ENCODE results near the gene CHD5.

The CHD5 gene

DNA sequence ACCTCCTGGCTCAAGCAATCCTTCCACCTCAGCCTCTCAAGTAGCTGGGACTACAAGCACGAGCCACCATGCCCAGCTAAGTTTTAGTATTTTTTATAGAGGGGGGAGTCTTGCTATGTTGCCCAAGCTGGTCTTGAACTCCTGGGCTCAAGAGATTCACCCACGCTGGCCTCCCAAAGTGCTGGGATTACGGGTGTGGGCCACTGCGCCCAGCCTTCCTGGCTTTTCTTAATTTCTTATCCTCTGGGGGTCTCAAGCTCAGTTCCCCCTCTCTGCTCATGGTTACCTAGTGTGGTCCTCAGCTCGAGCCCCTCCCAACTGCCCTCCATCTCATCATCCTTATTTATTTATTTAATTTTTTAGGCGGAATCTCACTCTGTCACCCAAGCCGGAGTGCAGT, 22.1 kb upstream of the CHD5 start:
- DNase-seq (ENCODE audit: low read depth in 2 of 2, low spot score in 1 of 2): no peak

GRCh38 chr1:6200188-6200809, 20.2 kb upstream of the CHD5 start:
- no peak for DNase-seq (ENCODE audit: low read depth in 2 of 2, low spot score in 1 of 2)

DNA sequence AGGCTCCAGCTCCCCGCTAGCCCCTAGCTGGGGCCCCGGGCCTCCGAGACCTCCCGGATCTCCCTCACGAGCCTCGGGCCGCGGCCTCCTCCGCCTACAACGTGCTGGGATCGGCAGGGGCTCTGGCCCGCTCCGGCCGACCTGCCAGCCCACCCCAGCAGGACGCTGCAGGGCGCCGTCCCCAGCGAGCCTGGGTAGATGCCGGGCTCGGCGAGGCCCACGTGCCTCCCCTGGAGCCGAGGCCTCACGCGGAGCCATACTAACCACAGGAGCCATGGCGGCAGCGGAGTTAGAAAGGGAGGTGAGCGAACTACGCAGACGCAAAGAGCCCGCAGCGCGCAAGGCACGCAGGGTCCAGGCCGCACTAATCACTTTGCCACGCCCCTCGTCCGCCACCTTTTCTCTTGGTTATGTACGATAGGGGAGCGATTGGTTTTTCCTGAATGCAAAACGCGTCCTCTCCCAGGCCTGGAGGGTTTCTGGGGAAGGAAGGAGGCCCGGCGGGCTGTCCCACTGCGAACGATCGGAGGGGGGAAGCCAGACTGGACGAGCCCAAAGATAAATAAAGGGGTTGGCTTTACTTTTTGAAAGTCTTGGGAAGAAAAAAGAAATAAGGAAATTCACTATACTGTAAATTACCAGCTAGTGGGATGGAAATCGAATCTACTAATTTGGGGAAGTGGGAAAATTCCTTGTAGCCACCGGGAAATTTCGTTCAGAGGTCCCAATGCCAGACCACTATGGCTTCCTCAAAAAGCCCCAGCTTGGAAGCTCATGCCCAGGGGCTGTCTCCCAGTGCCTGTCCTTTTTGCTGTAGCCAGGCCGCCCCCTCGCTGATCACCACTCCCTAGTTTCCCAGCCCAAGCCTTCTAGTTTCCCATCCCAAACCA, 19.4 kb upstream of the CHD5 start, which contains the start of gene RPL22:
RPL22 (minus strand) TSS at position 298 of the 890 bp plus-strand sequence; CDS start at position 276, 22 bp downstream.
- peak; percentile 91 to 95 for DNase-seq (ENCODE audit: low read depth in 2 of 2, low spot score in 1 of 2)

DNA sequence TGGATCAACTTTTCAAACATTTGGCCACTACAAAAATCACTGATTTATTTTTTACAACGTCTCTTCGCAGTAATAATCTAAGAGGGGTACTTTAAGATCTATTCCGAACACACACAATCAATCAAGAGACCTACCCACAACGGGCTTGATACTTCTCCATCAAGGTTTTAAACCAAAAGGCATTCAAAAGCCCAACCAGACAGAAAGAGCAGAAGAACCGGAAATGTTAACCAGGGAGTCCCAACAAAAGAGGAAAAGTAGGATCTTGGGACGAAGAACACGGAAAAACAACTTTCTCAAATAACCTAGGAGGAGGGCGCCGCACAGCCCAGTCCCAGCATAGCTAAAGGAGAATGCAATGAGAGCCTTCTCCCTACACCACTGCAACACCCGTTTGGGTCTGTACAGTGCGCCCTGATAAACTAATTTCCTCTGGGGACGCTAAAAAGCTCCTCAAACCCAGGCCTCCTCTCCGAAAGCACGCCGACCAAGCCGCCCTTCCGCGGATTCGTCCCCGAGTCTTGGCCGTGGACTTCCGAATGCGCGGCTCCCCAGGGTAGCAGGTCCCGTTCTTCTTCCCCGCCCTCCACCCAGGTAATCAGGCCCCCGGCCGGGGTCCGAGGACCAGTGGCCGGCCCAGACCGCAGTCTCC, 18.7 kb upstream of the CHD5 start:
- DNase-seq (ENCODE audit: low read depth in 2 of 2, low spot score in 1 of 2): no peak

- DNase-seq (ENCODE audit: low read depth in 2 of 2, low spot score in 1 of 2): no peak
These were observed 17.8 kb upstream of the CHD5 start for GRCh38 chr1:6197746-6198427.

DNA sequence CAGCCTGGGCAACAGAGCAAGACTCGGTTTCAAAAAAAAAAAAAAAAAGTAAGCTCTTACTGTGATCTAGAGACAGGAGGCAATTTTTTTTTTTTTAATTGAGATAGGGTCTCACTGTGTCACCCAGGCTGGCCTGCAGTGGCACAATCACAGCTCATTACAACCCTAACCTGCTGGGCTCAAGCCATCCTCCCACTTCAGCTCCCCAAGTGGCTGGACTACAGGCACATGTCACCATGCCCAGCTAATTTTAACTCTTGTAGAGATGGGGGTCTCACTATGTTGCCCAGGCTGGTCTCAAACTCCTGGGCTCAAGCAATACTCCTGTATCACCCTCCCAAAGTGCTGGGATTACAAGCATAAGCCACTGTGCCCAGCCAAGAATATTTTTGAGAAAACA, 11.8 kb upstream of the CHD5 start:
- no peak for DNase-seq (ENCODE audit: low read depth in 2 of 2, low spot score in 1 of 2)

DNA sequence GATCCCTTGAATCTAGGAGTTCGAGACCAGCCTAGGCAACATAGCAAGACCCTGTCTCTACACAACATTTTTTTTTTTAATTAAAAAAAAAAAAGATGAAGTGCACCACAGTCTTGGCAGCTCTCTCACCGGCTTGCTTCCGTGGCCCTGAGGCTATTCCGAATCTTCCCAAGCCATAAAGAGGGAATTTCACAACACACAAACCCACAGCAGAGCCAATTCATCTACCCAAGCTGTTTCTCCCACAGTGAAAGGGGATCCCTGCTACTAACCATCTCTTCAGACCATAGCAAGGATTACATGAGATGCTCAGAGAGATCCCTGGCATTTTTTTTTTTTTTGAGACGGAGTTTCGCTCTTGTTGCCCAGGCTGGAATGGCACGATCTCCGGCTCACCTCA, 8.3 kb upstream of the CHD5 start:
- no peak for DNase-seq (ENCODE audit: low read depth in 2 of 2, low spot score in 1 of 2)

GRCh38 chr1:6185635-6186382, 5.7 kb upstream of the CHD5 start:
- DNase-seq (ENCODE audit: low read depth in 2 of 2, low spot score in 1 of 2): no peak

GRCh38 chr1:6185151-6185550, 5.0 kb upstream of the CHD5 start:
- DNase-seq (ENCODE audit: low read depth in 2 of 2, low spot score in 1 of 2): no peak

GRCh38 chr1:6184083-6184783, 4.1 kb upstream of the CHD5 start:
- DNase-seq (ENCODE audit: low read depth in 2 of 2, low spot score in 1 of 2): no peak

DNA sequence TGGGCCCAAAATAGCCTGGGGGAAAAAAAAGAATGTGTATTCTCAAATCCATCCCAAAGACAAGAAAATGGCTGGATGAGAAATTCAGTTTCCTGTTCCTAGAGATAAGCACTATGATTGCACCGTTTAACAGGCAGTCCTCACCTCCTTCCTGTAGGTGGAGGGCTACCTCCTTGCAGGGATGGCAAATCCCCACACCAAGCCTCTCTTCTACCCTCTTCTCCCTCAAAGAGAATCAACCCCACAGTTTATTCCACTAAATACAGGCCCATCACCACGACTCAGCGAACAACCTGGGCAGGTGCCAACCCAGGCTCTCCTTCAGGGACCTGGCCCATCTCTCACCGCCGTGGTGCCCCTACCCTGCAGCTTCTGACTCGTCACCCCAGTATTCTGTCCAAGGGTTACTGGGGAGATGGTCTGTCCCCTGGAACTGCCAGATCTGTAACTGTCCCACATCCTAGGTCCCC, 3.4 kb upstream of the CHD5 start:
- DNase-seq (ENCODE audit: low read depth in 2 of 2, low spot score in 1 of 2): no peak

DNA sequence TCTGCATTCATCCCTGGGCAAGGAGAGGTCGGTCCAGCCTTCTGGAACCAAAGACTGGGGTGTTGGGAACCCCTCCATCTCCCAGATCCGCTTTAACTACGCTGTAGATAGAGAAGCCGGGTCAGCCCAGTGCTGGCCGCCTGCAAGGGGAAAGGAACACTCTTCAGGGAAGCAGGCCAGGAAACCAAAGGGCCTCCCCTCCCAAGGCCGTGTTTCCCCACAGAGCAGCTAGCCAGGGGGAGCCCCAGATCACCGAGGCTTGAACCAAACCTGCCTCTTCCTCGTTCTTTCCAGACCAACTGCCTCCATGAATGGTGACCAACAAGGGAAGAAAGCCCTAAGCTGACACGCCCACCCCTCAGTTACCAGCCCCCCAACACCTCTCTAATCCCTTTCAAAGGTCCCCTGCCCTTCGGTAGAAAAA, 1.2 kb upstream of the CHD5 start:
- no peak for DNase-seq (ENCODE audit: low read depth in 2 of 2, low spot score in 1 of 2)

- DNase-seq (ENCODE audit: low read depth in 2 of 2, low spot score in 1 of 2): no peak
These were observed 688 bp upstream of the CHD5 start for GRCh38 chr1:6180707-6181311.

- no peak for DNase-seq (ENCODE audit: low read depth in 2 of 2, low spot score in 1 of 2)
These were observed 451 bp downstream of the CHD5 start for GRCh38 chr1:6179564-6180175.

DNA sequence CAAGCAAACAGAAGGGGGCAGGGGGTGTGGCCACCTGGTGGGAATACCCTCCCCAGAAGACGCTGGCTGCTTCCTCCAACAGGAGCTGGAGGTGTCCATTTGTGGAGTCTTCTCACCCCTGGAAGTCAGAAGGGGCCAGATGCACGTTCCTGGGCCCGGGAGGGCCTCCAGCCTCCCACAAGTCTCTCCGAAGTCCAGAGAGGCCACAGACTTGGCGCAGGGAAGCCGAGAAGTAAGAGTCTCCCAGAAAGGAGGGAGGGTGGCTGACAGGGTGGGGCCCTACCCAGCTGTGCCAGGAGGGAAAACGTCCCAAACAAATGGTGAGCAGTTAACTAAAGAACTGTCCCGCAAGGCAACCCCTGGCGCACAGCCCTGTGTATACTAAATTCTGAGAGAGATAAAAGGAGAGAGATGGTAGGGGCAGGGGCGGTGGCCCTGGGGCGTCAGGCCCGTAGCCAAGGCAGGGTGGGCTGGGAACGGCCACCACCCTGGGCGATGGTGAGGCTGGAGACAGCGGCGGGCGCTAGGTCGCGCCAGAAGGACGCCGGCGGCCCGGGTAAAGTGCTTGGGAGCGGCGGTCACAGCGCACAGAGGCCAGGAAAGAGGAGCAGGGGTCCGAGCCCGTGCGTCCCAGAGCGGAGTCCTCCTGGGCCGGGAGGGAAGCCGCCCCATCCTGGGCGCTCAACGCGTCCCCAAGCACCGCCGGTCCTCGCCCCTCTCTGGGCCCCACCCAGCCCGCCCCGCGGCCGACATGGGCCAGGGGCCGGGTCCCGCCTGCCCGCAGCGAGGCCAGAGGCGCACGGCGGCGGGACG, 1.2 kb downstream of the CHD5 start:
- no peak for DNase-seq (ENCODE audit: low read depth in 2 of 2, low spot score in 1 of 2)

- no peak for DNase-seq (ENCODE audit: low read depth in 2 of 2, low spot score in 1 of 2)
These were observed 2.3 kb downstream of the CHD5 start for GRCh38 chr1:6177681-6178380.

DNA sequence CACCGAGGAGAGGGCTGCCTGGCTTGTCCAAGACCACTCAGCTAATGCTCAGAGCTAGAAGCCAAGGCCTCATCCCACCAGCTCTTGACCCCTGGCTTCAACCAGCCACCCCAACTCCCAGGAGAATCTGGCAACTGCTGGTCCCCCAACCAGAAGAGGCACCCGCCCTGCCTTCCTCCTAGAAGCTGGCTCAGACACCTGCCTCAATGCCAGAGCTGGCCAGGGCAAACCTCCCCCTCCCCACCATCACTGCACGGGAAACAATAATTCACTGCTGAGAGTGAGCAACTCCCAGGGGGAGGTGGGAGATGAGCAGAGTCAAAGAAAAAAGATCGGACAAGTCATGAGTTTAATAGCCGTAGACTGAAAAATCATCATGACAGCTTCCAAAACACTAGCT, 3.3 kb downstream of the CHD5 start:
- no peak for DNase-seq (ENCODE audit: low read depth in 2 of 2, low spot score in 1 of 2)

DNA sequence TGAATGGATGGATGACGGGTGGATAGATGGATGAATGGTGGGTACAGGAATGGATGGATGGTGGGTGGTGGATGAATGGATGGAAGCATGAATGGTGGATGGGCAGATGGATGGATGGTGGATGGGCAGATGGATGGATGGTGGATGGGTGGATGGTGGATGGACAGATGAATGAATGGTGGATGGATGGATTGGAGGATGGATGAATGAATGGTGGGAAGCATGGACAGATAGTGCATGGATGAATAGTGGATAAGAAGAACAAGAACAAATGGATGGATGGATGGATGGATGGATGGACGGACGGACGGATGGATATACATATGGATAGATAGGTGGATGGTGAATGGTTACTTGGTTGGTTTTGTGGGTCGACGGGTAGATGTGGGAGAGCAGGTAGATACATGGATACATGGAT, 4.7 kb downstream of the CHD5 start:
- DNase-seq (ENCODE audit: low read depth in 2 of 2, low spot score in 1 of 2): no peak
